Activated naive CD4-positive, alpha-beta T cell treated with anti-CD3 and anti-CD28 coated beads for 36 hours (primary cell): ENCODE measurements around the gene ARHGAP24. TPM values are rescaled to one million over a fixed set of nuclear protein-coding genes. Genes with fewer than 3 reads are reported as not detected.
"Not testable (repeated sequence)": the region's sequence is repeated elsewhere in the genome, so short reads cannot be mapped to it uniquely, and the experiment has no call there.

Experiments
- CTCF ChIA-PET: fragments of 350-600 bp; sonication (Branson Sonifier 250); formaldehyde crosslinking; loops from one replicate; lab custom pipeline; 2021; ENCODE audit warnings: antibody characterized with exemption; lab: Charles Lee
- DNase-seq: peaks from one replicate; pipeline ENCODE4 v3.0.0-alpha.2; 2020
- H3K27ac Mint-ChIP-seq: one replicate; pipeline ENCODE4 v1.8.0; 2021; ENCODE audit warnings: mild to moderate bottlenecking, mixed read lengths
- H3K27me3 Mint-ChIP-seq: one replicate; pipeline ENCODE4 v1.8.0; 2021; ENCODE audit warnings: low read depth, mixed read lengths
- H3K36me3 Mint-ChIP-seq: one replicate; pipeline ENCODE4 v1.8.0; 2021; ENCODE audit warnings: low read depth, mixed read lengths
- H3K4me1 Mint-ChIP-seq: one replicate; pipeline ENCODE4 v1.8.0; 2021; ENCODE audit warnings: low read depth, mixed read lengths
- H3K4me3 Mint-ChIP-seq: one replicate; pipeline ENCODE4 v1.8.0; 2021; ENCODE audit warnings: mild to moderate bottlenecking, moderate library complexity, mixed read lengths
- H3K9me3 Mint-ChIP-seq: one replicate; pipeline ENCODE4 v1.8.0; 2021; ENCODE audit warnings: mixed read lengths
- intact Hi-C: fragments of 100-400 bp; cut with micrococcal nuclease; formaldehyde crosslinking; loops from one replicate; pipeline ENCODE4 v1.15.1; 2023
- total RNA-seq, 2 experiments: library from RNA; stranded (reverse); gene quantifications; one replicate each; pipeline ENCODE4 v1.2.3, GENCODE V29; 2021

ARHGAP24 gene
- total RNA-seq, 2 experiments from 2014 or later: not detected

DNA sequence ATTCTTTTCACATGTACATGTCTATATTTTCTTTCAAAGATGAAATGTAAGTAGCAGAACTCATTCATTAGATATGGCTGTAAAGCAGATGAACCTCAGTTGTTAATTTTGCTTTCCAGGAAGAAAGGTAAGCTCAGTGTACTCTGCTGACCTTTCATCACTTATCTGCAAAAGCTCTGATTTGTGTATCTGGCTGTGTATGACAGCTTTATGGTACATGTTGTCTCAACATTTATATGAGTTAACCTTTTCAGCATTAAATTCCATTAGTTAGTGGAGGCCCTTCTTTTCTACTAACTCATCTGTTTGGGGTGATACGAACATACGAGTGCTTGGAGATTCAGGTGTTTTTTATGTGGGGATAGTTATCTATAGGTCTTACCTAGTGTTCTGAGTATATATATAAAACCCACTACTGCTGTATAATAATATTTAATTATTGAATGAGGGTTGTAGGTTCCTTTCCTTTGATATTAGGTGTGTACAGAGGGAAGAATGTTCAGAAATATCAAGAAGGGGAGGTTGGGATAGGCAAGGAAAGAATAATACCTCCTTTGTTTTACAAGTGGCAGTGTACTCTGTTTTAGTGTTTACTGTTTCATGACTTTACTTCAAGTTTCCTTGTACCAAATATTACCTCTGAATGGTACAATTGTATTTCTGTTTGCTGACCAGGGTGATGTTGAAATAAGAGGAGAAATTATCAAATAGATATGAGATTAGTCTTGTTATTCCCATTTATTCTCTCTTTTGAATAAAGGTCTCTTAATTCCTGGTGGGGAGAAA, 395.5 kb downstream of the ARHGAP24 start:
- Mint-ChIP-seq H3K27ac (no peak overlapping the region), H3K36me3 (no peaks in the 10 kb centered on the region), H3K27me3 (peaks cover 3% of the 10 kb centered on the region), H3K4me1 (no peaks in the 10 kb centered on the region), H3K4me3 (no peak overlapping the region), H3K9me3 (no peaks in the 10 kb centered on the region)
- CTCF ChIA-PET: no interaction called here
- intact Hi-C loops: no loop called here
- no peak for DNase-seq

DNA sequence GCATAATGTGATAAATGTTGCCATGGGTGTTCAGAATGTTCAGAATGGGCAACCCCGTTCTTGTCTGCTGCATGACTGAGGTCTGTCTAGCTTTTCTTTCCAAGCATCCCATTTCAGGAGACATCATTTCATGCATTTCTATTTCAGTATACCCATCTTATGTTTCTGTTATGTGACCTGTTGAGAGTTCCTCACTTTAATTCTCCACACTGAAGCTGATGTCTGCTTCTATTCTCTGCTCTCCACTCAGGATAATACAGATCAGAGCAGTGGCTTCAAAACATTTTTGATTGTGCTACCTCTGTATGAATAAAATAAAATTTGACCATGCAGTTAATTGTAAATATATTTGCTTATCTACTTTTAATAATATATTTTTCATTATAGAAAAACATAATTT, 398.6 kb downstream of the ARHGAP24 start:
- DNase-seq: no peak
- Mint-ChIP-seq H3K27ac (no peak overlapping the region), H3K36me3 (no peaks in the 10 kb centered on the region), H3K9me3 (no peaks in the 10 kb centered on the region), H3K4me3 (no peak overlapping the region), H3K27me3 (peaks cover 3% of the 10 kb centered on the region), H3K4me1 (no peaks in the 10 kb centered on the region)
- intact Hi-C loops: no loop called here
- CTCF ChIA-PET: no interaction called here

DNA sequence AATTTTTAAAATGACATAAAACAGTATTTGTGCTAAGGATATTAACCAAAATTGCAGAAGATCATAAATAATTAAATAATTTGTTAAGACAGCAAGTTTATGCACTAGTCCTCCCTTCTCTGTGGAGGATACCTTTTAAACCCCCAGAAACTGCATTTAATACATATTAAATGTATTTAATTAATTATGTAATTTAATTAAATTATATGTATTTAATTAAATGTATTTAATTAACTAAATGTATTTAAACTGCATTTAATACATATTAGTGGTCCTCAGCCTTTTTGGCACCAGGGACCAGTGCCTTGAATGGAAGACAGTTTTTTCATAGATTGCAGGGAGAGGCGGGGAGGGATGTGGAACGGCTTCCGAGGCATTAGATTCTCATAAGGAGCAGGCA, 404.6 kb downstream of the ARHGAP24 start:
- CTCF ChIA-PET: no interaction called here

DNA sequence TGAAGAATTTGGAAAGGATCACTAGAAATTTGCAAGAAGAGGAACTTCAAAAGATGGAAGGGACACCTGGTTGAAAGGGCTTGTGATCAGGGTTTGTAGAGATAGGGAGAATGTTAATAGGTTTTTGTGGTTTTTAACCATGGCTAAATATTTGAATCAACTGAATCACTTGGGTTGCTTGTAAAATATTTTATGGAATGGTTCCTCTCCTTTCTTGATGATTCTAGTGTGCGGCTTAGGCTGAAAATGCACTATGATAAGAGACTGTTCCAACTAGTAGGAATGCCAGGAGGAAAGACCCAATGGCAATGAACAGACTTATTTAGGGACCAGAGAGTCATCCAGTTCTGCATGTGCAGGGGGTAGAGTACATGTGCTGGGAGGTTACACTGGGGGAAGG, 408.2 kb downstream of the ARHGAP24 start:
- Mint-ChIP-seq H3K9me3 (no peaks in the 10 kb centered on the region), H3K36me3 (no peaks in the 10 kb centered on the region), H3K4me1 (no peaks in the 10 kb centered on the region), H3K27ac (no peak overlapping the region), H3K27me3 (no peaks in the 10 kb centered on the region), H3K4me3 (no peak overlapping the region)
- DNase-seq: no peak
- CTCF ChIA-PET: no interaction called here
- intact Hi-C loops: no loop called here

More for the DNA sequence above, 404.6 kb downstream of the ARHGAP24 start:
- H3K4me3 Mint-ChIP-seq: no peak overlapping the region
- no peaks in the 10 kb centered on the region for H3K36me3 Mint-ChIP-seq
- DNase-seq: no peak
- no peaks in the 10 kb centered on the region for H3K4me1 Mint-ChIP-seq
- intact Hi-C loops: no loop called here
- H3K27ac Mint-ChIP-seq: no peak overlapping the region
- H3K27me3 Mint-ChIP-seq: no peaks in the 10 kb centered on the region
- no peaks in the 10 kb centered on the region for H3K9me3 Mint-ChIP-seq

DNA sequence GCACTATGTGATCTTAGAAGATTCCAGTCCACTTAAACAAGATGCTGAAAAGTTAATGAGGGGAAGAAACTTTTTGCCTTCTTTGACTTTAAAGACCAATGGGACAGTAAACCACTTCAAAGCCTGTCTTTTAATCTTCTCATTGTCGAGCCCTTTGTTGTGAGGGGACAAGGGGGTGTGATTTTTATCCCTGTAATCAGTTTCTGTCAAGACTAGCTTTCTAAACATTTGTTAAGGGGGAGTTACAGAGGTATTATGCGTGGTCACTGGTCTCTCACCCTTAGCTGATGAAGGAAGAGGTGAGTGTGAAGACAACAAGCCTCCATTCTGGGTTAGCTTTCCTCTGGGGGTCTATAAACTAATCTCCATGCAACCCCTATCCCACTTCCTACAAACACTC, 409.3 kb downstream of the ARHGAP24 start:
- no peaks in the 10 kb centered on the region for H3K36me3 Mint-ChIP-seq
- H3K27ac Mint-ChIP-seq: no peak overlapping the region
- CTCF ChIA-PET: interaction anchor here (0.6 kb wide), 1 partner anchor 720 kb away, joined by 3 read pairs; no protein-coding TSS in a partner anchor
- H3K27me3 Mint-ChIP-seq: no peaks in the 10 kb centered on the region
- no peak for DNase-seq
- no peaks in the 10 kb centered on the region for H3K9me3 Mint-ChIP-seq
- H3K4me3 Mint-ChIP-seq: no peak overlapping the region
- intact Hi-C loops: no loop called here
- H3K4me1 Mint-ChIP-seq: no peaks in the 10 kb centered on the region

DNA sequence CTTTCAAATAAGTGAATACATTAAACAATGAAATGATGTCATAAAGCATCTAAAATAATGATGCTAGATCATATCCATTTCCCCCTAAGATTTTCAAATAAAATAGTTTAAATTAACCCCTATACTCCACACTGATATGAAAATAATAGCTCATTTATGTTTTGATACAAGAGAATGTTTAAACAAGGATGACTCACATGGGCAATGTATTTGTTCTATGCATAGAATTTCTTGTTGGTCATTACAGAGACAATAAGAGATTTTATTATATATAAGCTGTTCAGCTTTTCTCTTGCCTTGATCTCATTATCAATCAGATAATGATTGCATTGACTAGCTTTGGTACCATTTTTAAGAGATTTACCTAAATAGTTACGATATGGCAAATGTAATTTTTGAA, 411.7 kb downstream of the ARHGAP24 start:
- H3K27ac Mint-ChIP-seq: no peak overlapping the region
- no peaks in the 10 kb centered on the region for H3K27me3 Mint-ChIP-seq
- intact Hi-C loops: no loop called here

DNA sequence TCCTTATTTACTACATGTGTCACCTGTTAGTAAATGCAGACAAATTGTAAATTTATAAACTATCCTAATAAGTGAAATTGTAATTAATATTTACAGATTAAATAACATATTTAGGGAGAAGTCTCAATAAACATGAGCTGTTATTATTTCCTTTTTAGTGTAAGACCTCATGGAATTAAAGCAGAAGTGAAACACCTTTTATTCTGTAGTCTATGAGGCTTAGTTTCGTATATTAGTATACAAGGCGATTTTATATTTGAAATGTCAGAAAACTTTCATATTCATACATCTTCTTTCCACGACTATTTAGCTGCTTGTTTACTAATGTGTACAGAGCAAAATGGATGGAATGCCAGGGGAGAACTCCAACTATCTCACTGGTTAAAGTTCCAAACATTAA, 414.4 kb downstream of the ARHGAP24 start:
- intact Hi-C loops: no loop called here
- no peak overlapping the region for H3K27ac Mint-ChIP-seq
- H3K27me3 Mint-ChIP-seq: no peaks in the 10 kb centered on the region
- no peaks in the 10 kb centered on the region for H3K36me3 Mint-ChIP-seq
- no peaks in the 10 kb centered on the region for H3K9me3 Mint-ChIP-seq
- no peaks in the 10 kb centered on the region for H3K4me1 Mint-ChIP-seq
- no peak for DNase-seq
- no peak overlapping the region for H3K4me3 Mint-ChIP-seq
- CTCF ChIA-PET: no interaction called here

More for the DNA sequence above, 411.7 kb downstream of the ARHGAP24 start:
- no peak overlapping the region for H3K4me3 Mint-ChIP-seq
- CTCF ChIA-PET: no interaction called here
- no peaks in the 10 kb centered on the region for H3K36me3 Mint-ChIP-seq
- H3K9me3 Mint-ChIP-seq: no peaks in the 10 kb centered on the region
- no peak for DNase-seq
- no peaks in the 10 kb centered on the region for H3K4me1 Mint-ChIP-seq

DNA sequence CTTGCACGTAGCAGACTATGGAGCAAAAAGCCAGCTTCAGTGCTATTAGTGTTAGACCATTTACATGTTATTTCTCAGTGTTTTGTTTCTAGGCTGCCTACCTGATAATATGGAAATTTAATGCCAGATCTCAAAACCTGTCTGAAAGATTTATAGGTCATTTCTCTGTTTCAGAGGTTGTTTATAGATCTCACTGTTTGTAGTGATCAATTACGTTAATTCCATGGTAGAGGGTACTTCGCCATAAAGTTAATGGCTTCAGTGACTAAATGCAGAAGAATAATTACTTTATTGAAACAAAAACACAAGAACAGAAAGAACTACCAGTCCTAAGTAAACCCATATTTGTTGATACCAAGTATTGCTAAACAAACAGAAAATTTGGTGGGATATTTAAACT, 420.8 kb downstream of the ARHGAP24 start:
- intact Hi-C loops: no loop called here
- Mint-ChIP-seq H3K4me1 (no peaks in the 10 kb centered on the region), H3K4me3 (no peak overlapping the region), H3K9me3 (no peaks in the 10 kb centered on the region), H3K27ac (no peak overlapping the region), H3K36me3 (no peaks in the 10 kb centered on the region), H3K27me3 (no peaks in the 10 kb centered on the region)
- CTCF ChIA-PET: no interaction called here
- no peak for DNase-seq

DNA sequence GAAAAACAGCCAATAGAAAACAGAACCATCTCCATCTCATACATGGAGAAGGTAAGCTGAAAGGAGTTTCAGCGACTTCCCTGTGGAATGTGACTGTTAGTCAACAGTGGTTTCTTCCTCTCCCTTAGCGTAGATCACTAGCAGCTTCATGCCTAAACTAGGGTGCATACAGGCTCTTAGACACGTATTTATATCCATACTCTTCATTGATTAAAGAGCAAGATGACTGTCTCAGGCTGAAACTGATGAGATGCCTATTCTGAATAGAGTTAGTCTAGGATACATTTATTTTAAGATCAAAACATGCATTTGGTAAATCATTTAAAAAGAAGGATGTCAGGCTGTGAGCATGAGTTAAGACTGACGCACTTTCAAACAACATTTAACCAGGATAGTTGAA, 423.3 kb downstream of the ARHGAP24 start:
- intact Hi-C loops: no loop called here
- H3K9me3 Mint-ChIP-seq: no peaks in the 10 kb centered on the region
- H3K4me1 Mint-ChIP-seq: no peaks in the 10 kb centered on the region
- DNase-seq: no peak
- H3K27me3 Mint-ChIP-seq: no peaks in the 10 kb centered on the region
- H3K27ac Mint-ChIP-seq: no peak overlapping the region
- no peaks in the 10 kb centered on the region for H3K36me3 Mint-ChIP-seq
- CTCF ChIA-PET: interaction anchor here (0.8 kb wide), 1 partner anchor 12 kb away, joined by 3 read pairs; no protein-coding TSS in a partner anchor
- no peak overlapping the region for H3K4me3 Mint-ChIP-seq

DNA sequence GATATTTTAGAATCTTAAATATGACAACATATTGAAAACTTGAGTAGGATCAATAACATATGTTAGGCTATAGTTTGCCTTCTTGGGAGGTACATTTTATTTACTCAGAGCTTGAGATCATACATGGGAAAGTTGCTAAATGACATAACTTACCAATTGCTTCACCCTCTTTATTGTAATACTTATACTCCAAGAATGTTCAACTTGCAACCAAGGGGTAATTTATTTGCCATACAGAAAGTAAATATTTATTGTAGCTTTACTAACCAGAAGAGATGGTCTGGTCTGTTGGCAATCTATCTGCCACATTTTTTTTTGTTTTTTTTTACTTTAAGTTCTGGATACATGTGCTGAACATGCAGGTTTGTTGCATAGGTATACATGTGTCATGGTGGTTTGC, 426.6 kb downstream of the ARHGAP24 start:
- intact Hi-C loops: no loop called here
- DNase-seq: no peak
- H3K4me1 Mint-ChIP-seq: no peaks in the 10 kb centered on the region
- H3K27ac Mint-ChIP-seq: no peak overlapping the region
- H3K4me3 Mint-ChIP-seq: no peak overlapping the region
- CTCF ChIA-PET: no interaction called here
- no peaks in the 10 kb centered on the region for H3K9me3 Mint-ChIP-seq
- H3K36me3 Mint-ChIP-seq: no peaks in the 10 kb centered on the region
- H3K27me3 Mint-ChIP-seq: no peaks in the 10 kb centered on the region

DNA sequence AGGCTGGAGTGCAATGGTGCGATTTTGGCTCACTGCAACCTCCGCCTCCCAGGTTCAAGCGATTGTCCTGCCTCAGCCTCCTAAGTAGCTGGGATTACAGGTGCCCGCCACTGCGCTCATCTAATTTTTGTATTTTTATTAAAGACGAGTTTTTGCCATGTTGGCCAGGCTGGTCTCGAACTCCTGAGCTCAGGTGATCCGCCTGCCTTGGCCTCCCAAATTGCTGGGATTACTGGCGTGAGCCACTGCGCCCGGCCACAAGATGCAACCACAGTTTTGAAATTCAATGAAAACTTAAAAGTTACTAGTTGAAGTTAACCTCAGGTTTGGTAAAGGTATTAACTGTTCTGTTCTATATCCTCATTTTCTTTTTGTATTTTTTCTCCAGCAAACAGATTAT, 427.7 kb downstream of the ARHGAP24 start:
- H3K36me3 Mint-ChIP-seq, H3K9me3 Mint-ChIP-seq, DNase-seq, H3K4me3 Mint-ChIP-seq, H3K4me1 Mint-ChIP-seq, CTCF ChIA-PET, H3K27me3 Mint-ChIP-seq, intact Hi-C loops, H3K27ac Mint-ChIP-seq: not testable (repeated sequence)

DNA sequence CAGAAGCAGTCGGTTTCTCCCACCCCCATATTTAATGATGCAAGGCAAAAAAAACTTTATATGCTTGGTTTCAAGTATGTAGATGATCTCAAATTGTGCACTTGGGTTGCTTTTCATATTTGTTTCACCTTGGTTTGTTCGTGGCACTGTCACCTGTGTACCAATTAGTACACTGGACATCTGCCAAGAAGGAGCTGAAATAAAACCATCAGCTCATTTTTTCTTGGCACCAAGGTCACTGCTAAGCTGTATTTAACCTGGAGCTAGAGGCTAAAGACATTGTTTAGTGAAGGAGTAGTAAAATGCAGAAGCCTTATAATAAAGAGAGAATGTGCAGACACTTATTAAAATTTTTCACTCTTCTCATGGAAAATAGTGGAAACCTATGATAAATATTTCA, 430.8 kb downstream of the ARHGAP24 start:
- Mint-ChIP-seq H3K36me3 (no peaks in the 10 kb centered on the region), H3K4me3 (no peak overlapping the region), H3K9me3 (no peaks in the 10 kb centered on the region), H3K4me1 (no peaks in the 10 kb centered on the region), H3K27me3 (no peaks in the 10 kb centered on the region), H3K27ac (no peak overlapping the region)
- intact Hi-C loops: no loop called here
- DNase-seq: no peak
- CTCF ChIA-PET: no interaction called here

DNA sequence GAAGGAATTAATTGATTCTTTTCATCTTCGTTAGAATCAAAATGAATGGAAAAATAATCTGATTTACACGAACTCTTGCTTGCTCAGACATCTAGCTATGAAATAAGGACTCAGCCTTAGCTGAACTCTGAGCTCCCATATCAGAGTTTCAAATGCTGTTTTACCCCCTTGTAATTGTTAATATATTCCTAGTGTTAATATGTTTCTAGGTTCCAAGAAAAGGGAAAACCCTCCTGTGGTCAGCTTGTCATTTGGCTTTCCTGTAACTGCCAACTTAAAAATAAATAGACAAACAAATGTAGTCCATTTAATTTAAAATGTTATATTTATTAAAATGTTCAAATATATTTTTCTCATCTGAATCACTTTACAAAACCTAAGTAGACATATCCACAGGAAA, 432.1 kb downstream of the ARHGAP24 start:
- Mint-ChIP-seq H3K36me3 (no peaks in the 10 kb centered on the region), H3K27me3 (no peaks in the 10 kb centered on the region), H3K9me3 (no peaks in the 10 kb centered on the region), H3K4me1 (no peaks in the 10 kb centered on the region), H3K4me3 (no peak overlapping the region), H3K27ac (no peak overlapping the region)
- intact Hi-C loops: no loop called here
- CTCF ChIA-PET: no interaction called here
- no peak for DNase-seq
